SU-DHL-6 (cell line): ENCODE measurements around the gene SOX4.

Source experiments
- EZH2phosphoT487 ChIP-seq: fragments of 200-600 bp; sonication (generic), shearing (Covaris generic); conservative IDR thresholded peaks from 2 replicates; pipeline ENCODE4 v1.6.1; 2018; ENCODE audit warnings: mild to moderate bottlenecking, antibody characterized with exemption, low read length, moderate library complexity, mixed read lengths
- TF ChIP-seq, protein P1 (sequence below): fragments of 200-600 bp; sonication (generic); IDR thresholded peaks from one replicate; pipeline ENCODE4 v1.5.1; 2017; ENCODE audit warnings: antibody characterized with exemption, mild to moderate bottlenecking, low read length, moderate library complexity; ENCODE audit not compliant: insufficient read depth, poor library complexity, severe bottlenecking

GRCh38 chr6:21596949-21597682 is 3.6 kb downstream of the SOX4 start:
- TF ChIP-seq, protein P1, sequence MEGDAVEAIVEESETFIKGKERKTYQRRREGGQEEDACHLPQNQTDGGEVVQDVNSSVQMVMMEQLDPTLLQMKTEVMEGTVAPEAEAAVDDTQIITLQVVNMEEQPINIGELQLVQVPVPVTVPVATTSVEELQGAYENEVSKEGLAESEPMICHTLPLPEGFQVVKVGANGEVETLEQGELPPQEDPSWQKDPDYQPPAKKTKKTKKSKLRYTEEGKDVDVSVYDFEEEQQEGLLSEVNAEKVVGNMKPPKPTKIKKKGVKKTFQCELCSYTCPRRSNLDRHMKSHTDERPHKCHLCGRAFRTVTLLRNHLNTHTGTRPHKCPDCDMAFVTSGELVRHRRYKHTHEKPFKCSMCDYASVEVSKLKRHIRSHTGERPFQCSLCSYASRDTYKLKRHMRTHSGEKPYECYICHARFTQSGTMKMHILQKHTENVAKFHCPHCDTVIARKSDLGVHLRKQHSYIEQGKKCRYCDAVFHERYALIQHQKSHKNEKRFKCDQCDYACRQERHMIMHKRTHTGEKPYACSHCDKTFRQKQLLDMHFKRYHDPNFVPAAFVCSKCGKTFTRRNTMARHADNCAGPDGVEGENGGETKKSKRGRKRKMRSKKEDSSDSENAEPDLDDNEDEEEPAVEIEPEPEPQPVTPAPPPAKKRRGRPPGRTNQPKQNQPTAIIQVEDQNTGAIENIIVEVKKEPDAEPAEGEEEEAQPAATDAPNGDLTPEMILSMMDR, result peak; percentile 56
- TF ChIP-seq EZH2phosphoT487, result no peak
